NCI-H748 treated with DMSO at 0.1 percent for 48 hours (cell line): Measurements from ENCODE around the gene F9.

Experiments used
- DNase-seq: peaks from one replicate; lab custom pipeline; 2025; lab: John Stamatoyannopoulos, UW

F9 gene

GRCh38 chrX:139600105-139600504 lies 69.6 kb downstream of the F9 start:
- DNase-seq, result no peak
